ENCODE data around the gene PHF21A. TPM values are rescaled to one million over a fixed set of nuclear protein-coding genes. Genes with fewer than 3 reads are reported as not detected.

Gene PHF21A
- total and polyA plus RNA-seq, 2 of the 8 experiments (the other 6 are each of a cell fraction or from before 2014, with no cell fraction given) = 17.6 to 40.3 TPM

DNA sequence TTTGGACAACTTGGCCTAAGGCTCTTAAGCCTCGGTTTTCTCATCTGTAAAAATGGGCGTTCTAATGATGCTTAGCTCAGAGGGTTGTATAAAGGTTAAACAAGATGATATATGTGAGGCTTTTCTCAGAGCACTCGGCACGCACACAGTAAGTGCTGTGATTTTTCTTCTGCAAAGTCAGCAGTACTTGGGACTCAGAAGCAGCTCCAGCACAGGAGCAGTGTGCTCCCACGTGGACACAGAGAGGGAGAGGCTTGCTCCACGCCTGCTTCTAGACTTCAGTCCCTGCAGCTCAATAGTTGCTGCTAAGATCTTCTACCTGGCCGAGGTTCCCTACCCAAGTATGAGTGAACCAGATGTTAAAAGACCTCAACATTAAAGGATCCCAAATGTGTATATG is 39.9 kb upstream of the PHF21A start:
- Histone ChIP-seq H3K23ac (ENCODE audit: insufficient read length) (no peak overlapping the region), H2AK5ac (ENCODE audit: low read depth, low read length) (no peak overlapping the region), H3K18ac (ENCODE audit: extremely low read depth, low read length) (no peak overlapping the region), H3K27me3 (replicated peaks in 1 of 4; ENCODE audit: control insufficient read depth in 3 of 4, extremely low read depth in 1 of 4, insufficient read depth in 3 of 4, low read length in 3 of 4) (no peaks in the 10 kb centered on the region), H2BK120ac (replicated peaks; ENCODE audit: low read depth, low read length) (no peak overlapping the region), H3K56ac (replicated peaks; ENCODE audit: insufficient read length, low read depth, low read length) (no peak overlapping the region), H2BK20ac (ENCODE audit: low read length) (no peak overlapping the region), H2BK5ac (ENCODE audit: low read depth, low read length) (no peak overlapping the region), H3K4ac (replicated peaks; ENCODE audit: insufficient read length, low read depth, low read length) (no peak overlapping the region), H3K4me2 (ENCODE audit: insufficient read depth in 1 of 2, low read depth in 2 of 2, low read length in 2 of 2) (no peak overlapping the region), H3K4me3 (ENCODE audit: extremely low read depth in 1 of 4, insufficient read depth in 2 of 4, low read depth in 3 of 4, low read length in 4 of 4) (no peak overlapping the region), H3K14ac (ENCODE audit: insufficient read length) (no peak overlapping the region), H2BK15ac (ENCODE audit: low read length) (no peak overlapping the region), H2AFZ (ENCODE audit: low read length) (no peak overlapping the region), H4K91ac (replicated peaks; ENCODE audit: insufficient read length, low read length) (no peak overlapping the region), H3K79me2 (ENCODE audit: control insufficient read depth in 1 of 2, insufficient read depth in 2 of 2, low read length in 2 of 2) (no peaks in the 10 kb centered on the region), H3K36me3 (ENCODE audit: control insufficient read depth in 2 of 4, insufficient read depth in 4 of 4, low read length in 3 of 4) (no peaks in the 10 kb centered on the region), H3K9ac (replicated peaks in 1 of 4; ENCODE audit: extremely low read depth in 1 of 4, low read depth in 3 of 4, low read length in 3 of 4) (no peak overlapping the region), H4K20me1 (replicated peaks in 1 of 2; ENCODE audit: control insufficient read depth in 1 of 2, insufficient read depth in 2 of 2, low read length in 2 of 2) (no peaks in the 10 kb centered on the region), H2BK12ac (ENCODE audit: low read depth, low read length) (no peak overlapping the region), H3K9me3 (ENCODE audit: insufficient read depth in 2 of 2, low read depth in 1 of 2, low read length in 1 of 2) (no peaks in the 10 kb centered on the region), H3K79me1 (ENCODE audit: low read depth, low read length) (no peaks in the 10 kb centered on the region), H4K8ac (ENCODE audit: extremely low read depth, insufficient read depth, low read length) (no peak overlapping the region), H3K23me2 (ENCODE audit: low read depth, low read length) (no peaks in the 10 kb centered on the region), H3K4me1 (replicated peaks in 1 of 4; ENCODE audit: control insufficient read depth in 3 of 4, insufficient read depth in 4 of 4, low read length in 3 of 4) (no peaks in the 10 kb centered on the region), H4K5ac (ENCODE audit: insufficient read length, low read depth, low read length) (no peak overlapping the region), H3K27ac (ENCODE audit: low read depth, low read length) (no peak overlapping the region)
- ChIA-PET CTCF (ENCODE audit: partially characterized antibody) (interaction anchor here (0.5 to 1.4 kb wide), 9 partner anchors 18 to 287 kb away, joined by 3 to 7 read pairs (median 3); no protein-coding TSS in a partner anchor), POLR2A (ENCODE audit: partially characterized antibody) (interaction anchor here (1.3 kb wide), 1 partner anchor 16 kb away, joined by 3 read pairs; no protein-coding TSS in a partner anchor)
- WGBS, 2 experiments (ENCODE audit: extremely low coverage in 1 of 2, insufficient coverage in 1 of 2, insufficient read length in 1 of 2, insufficient replicate concordance in 2 of 2, low coverage in 1 of 2, low lambda C conversion rate in 2 of 2, missing lambda C conversion rate in 1 of 2) = 91% methylated on average over 7 of the region's 7 CpGs; no CpG with 5 or more reads in 1 of the 2 experiments
- no peak for DNase-seq (ENCODE audit: low read depth in 1 of 2, low spot score in 2 of 2)
- no peak for TF ChIP-seq TAF7 (optimal IDR thresholded peaks at IDR 0.05; ENCODE audit: borderline replicate concordance, low read depth, low read length)
- no peak for TF ChIP-seq SP1 (IDR thresholded peaks at IDR 0.05; ENCODE audit: low read depth, low read length)
- no peak for TF ChIP-seq POLR2A (IDR thresholded peaks at IDR 0.05; ENCODE audit: control extremely low read depth in 1 of 2, low read depth in 2 of 2, low read length in 2 of 2)
- TF ChIP-seq JUN (IDR thresholded peaks at IDR 0.05; ENCODE audit: low read depth, low read length) = no peak
- no peak for TF ChIP-seq TAF1 (IDR thresholded peaks at IDR 0.05; ENCODE audit: low read depth, low read length)
- no peak for TF ChIP-seq SRF (IDR thresholded peaks at IDR 0.05; ENCODE audit: low read depth, low read length)
- TF ChIP-seq SAP30 (IDR thresholded peaks at IDR 0.05; ENCODE audit: insufficient read depth, insufficient replicate concordance, low read length) = no peak
- no peak for TF ChIP-seq FOSL1 (IDR thresholded peaks at IDR 0.05; ENCODE audit: insufficient read depth, low read depth, low read length)
- TF ChIP-seq SIRT6 (IDR thresholded peaks at IDR 0.05; ENCODE audit: low read length) = no peak
- no peak for TF ChIP-seq HDAC2 (IDR thresholded peaks at IDR 0.05; ENCODE audit: borderline replicate concordance in 1 of 2, low read depth in 2 of 2, low read length in 2 of 2)
- TF ChIP-seq KDM1A (IDR thresholded peaks at IDR 0.05; ENCODE audit: borderline replicate concordance, low read length) = no peak
- no peak for TF ChIP-seq TEAD4 (IDR thresholded peaks at IDR 0.05; ENCODE audit: low read depth, low read length)
- no peak for FAIRE-seq
